Right lobe of liver (tissue), 4 donors: ENCODE measurements around the gene PPP6R3.

Source experiments
- CTCF ChIP-seq, 4 donors: fragments of 200-600 bp in 3 of 4; fragments of 450-650 bp in 1 of 4; IDR thresholded peaks; one replicate each; pipeline versions ENCODE4 v1.5.1 to v1.8.0; 2016 to 2022; ENCODE audit warnings: antibody characterized with exemption in 4 of 4, mild to moderate bottlenecking in 2 of 4
- POLR2A ChIP-seq: fragments of 450-650 bp; IDR thresholded peaks from one replicate; pipeline ENCODE4 v1.6.1; 2017; ENCODE audit warnings: antibody characterized with exemption, mild to moderate bottlenecking
- donor health status: DM: no; HTN: no; CAD: no.
- donor health status: DM: no; HTN: no; CAD: no.
- donor health status: DM: no; HTN: yes; CAD: no.

- no peak for TF ChIP-seq CTCF (IDR thresholded peaks at IDR 0.05)
- no peak for TF ChIP-seq POLR2A
Observed at GRCh38 chr11:68454767-68455166, 5.8 kb upstream of the PPP6R3 start.
